WTC11 (cell line): ENCODE data around the gene ZDHHC17. TPM values are rescaled to one million over a fixed set of nuclear protein-coding genes. Genes with fewer than 3 reads are reported as not detected.

Experiments used
- ATAC-seq: fragments of 200-7000 bp; cut with Tn5 transposase; 2 replicates; pipeline ENCODE4 v1.10.0; 2021; ENCODE audit warnings: mild to moderate bottlenecking, moderate library complexity
- CTCF ChIA-PET: fragments of 300-600 bp; sonication (Branson Sonifier 250); formaldehyde crosslinking; loops from one replicate; lab custom pipeline; 2021; ENCODE audit warnings: antibody characterized with exemption; lab: Charles Lee
- POLR2A ChIA-PET: fragments of 350-600 bp; sonication (Branson Sonifier 250); formaldehyde crosslinking; loops from one replicate; lab custom pipeline; 2021; ENCODE audit warnings: antibody characterized with exemption; lab: Charles Lee
- DNase-seq: peaks from one replicate; pipeline ENCODE4 v3.0.0; 2021; ENCODE audit warnings: low spot score
- H3K27ac Mint-ChIP-seq: 2 replicates; pipeline ENCODE4 v1.8.0; 2021; ENCODE audit warnings: mixed read lengths
- H3K27me3 Mint-ChIP-seq: 2 replicates; pipeline ENCODE4 v1.8.0; 2021; ENCODE audit warnings: low read depth, mild to moderate bottlenecking, moderate library complexity, mixed read lengths
- H3K36me3 Mint-ChIP-seq: 2 replicates; pipeline ENCODE4 v1.8.0; 2021; ENCODE audit warnings: mixed read lengths
- H3K4me1 Mint-ChIP-seq: 2 replicates; pipeline ENCODE4 v1.8.0; 2022; ENCODE audit warnings: mixed read lengths
- H3K4me3 Mint-ChIP-seq: 2 replicates; pipeline ENCODE4 v1.8.0; 2021; ENCODE audit warnings: mild to moderate bottlenecking, moderate library complexity, mixed read lengths
- H3K9me3 Mint-ChIP-seq: 2 replicates; pipeline ENCODE4 v1.8.0; 2021; ENCODE audit warnings: mixed read lengths
- ARID4B ChIP-seq: sonication (generic); formaldehyde crosslinking; IDR thresholded peaks from 2 replicates; pipeline ENCODE4 v1.8.0; 2023; ENCODE audit warnings: missing genetic modification reagents, mild to moderate bottlenecking, borderline replicate concordance
- ATF1 ChIP-seq: sonication (generic); formaldehyde crosslinking; IDR thresholded peaks from 2 replicates; pipeline ENCODE4 v1.8.1; 2023; ENCODE audit warnings: mild to moderate bottlenecking, moderate library complexity, missing genetic modification reagents
- ATF3 ChIP-seq: sonication (generic); formaldehyde crosslinking; conservative IDR thresholded peaks from 2 replicates; pipeline ENCODE4 v1.8.1; 2022; ENCODE audit warnings: mild to moderate bottlenecking, missing genetic modification reagents
- CBFB ChIP-seq: sonication (generic); formaldehyde crosslinking; IDR thresholded peaks from 2 replicates; pipeline ENCODE4 v1.8.1; 2022; ENCODE audit warnings: mild to moderate bottlenecking, low read depth, missing genetic modification reagents
- CREB1 ChIP-seq: sonication (generic); formaldehyde crosslinking; IDR thresholded peaks from 2 replicates; pipeline ENCODE4 v1.8.0; 2023; ENCODE audit warnings: mild to moderate bottlenecking, missing genetic modification reagents
- GTF2I ChIP-seq: fragments of 250-450 bp; sonication (Bioruptor Pico); conservative IDR thresholded peaks from 2 replicates; pipeline ENCODE4 v1.4.0; 2021; ENCODE audit warnings: mild to moderate bottlenecking
- KAT7 ChIP-seq: sonication (generic); formaldehyde crosslinking; IDR thresholded peaks from 2 replicates; pipeline ENCODE4 v1.8.1; 2023; ENCODE audit warnings: missing genetic modification reagents, mild to moderate bottlenecking, borderline replicate concordance
- MXD4 ChIP-seq: fragments of 250-450 bp; sonication (Bioruptor Pico); IDR thresholded peaks from 2 replicates; pipeline ENCODE4 v1.8.0; 2021; ENCODE audit warnings: mild to moderate bottlenecking, moderate library complexity, borderline replicate concordance
- RORB ChIP-seq: fragments of 250-450 bp; sonication (Bioruptor Pico); IDR thresholded peaks from 2 replicates; pipeline ENCODE4 v1.9.0; 2021; ENCODE audit warnings: mild to moderate bottlenecking
- SP1 ChIP-seq: sonication (generic); formaldehyde crosslinking; conservative IDR thresholded peaks from 2 replicates; pipeline ENCODE4 v1.8.1; 2022; ENCODE audit warnings: missing genetic modification reagents
- TCF7 ChIP-seq: sonication (generic); formaldehyde crosslinking; IDR thresholded peaks from 2 replicates; pipeline ENCODE4 v1.8.0; 2022; ENCODE audit warnings: mild to moderate bottlenecking, low read depth, missing genetic modification reagents, moderate library complexity
- ZBTB21 ChIP-seq: sonication (generic); formaldehyde crosslinking; IDR thresholded peaks from 2 replicates; pipeline ENCODE4 v1.8.1; 2023; ENCODE audit warnings: mild to moderate bottlenecking, missing genetic modification reagents, borderline replicate concordance
- ZNF281 ChIP-seq: sonication (generic); formaldehyde crosslinking; IDR thresholded peaks from 2 replicates; pipeline ENCODE4 v1.8.0; 2023; ENCODE audit warnings: mild to moderate bottlenecking, missing genetic modification reagents
- ZNF317 ChIP-seq: sonication (generic); formaldehyde crosslinking; IDR thresholded peaks from 2 replicates; pipeline ENCODE4 v1.8.1; 2023; ENCODE audit warnings: low read depth, mild to moderate bottlenecking, moderate library complexity, missing genetic modification reagents, borderline replicate concordance
- ZNF671 ChIP-seq: fragments of 250-450 bp; sonication (Bioruptor Pico); IDR thresholded peaks from 2 replicates; pipeline ENCODE4 v1.8.0; 2021; ENCODE audit warnings: mild to moderate bottlenecking
- total RNA-seq: library from RNA; stranded (reverse); gene quantifications from 3 replicates; pipeline ENCODE4 v1.2.3, GENCODE V29; 2021
- TF ChIP-seq, protein P1 (sequence below): sonication (generic); formaldehyde crosslinking; conservative IDR thresholded peaks from 2 replicates; pipeline ENCODE4 v1.8.1; 2023; ENCODE audit warnings: mild to moderate bottlenecking, low read depth, missing genetic modification reagents, moderate library complexity
- TF ChIP-seq, protein P2 (sequence below): sonication (generic); formaldehyde crosslinking; IDR thresholded peaks from 2 replicates; pipeline ENCODE4 v1.8.1; 2022; ENCODE audit warnings: mild to moderate bottlenecking, moderate library complexity, missing genetic modification reagents
- TF ChIP-seq, protein P3 (sequence below): sonication (generic); formaldehyde crosslinking; IDR thresholded peaks from 2 replicates; pipeline ENCODE4 v1.8.1; 2022; ENCODE audit warnings: low read depth, missing genetic modification reagents, borderline replicate concordance
- TF ChIP-seq, protein P4 (sequence below): sonication (generic); formaldehyde crosslinking; IDR thresholded peaks from 2 replicates; pipeline ENCODE4 v1.8.1; 2023; ENCODE audit warnings: mild to moderate bottlenecking, missing genetic modification reagents, moderate library complexity
- TF ChIP-seq, protein P5 (sequence below): sonication (generic); formaldehyde crosslinking; IDR thresholded peaks from 2 replicates; pipeline ENCODE4 v1.8.0; 2022; ENCODE audit warnings: mild to moderate bottlenecking, missing genetic modification reagents
- TF ChIP-seq, protein P6 (sequence below): sonication (generic); formaldehyde crosslinking; IDR thresholded peaks from 2 replicates; pipeline ENCODE4 v1.8.0; 2022; ENCODE audit warnings: mild to moderate bottlenecking, missing genetic modification reagents

Gene ZDHHC17
- total RNA-seq, 1 experiment from 2014 or later: 30.7 TPM

- no peak for TF ChIP-seq TCF7
- TF ChIP-seq ATF3 (CRISPR knock-in tag): no peak
- TF ChIP-seq, protein P1, sequence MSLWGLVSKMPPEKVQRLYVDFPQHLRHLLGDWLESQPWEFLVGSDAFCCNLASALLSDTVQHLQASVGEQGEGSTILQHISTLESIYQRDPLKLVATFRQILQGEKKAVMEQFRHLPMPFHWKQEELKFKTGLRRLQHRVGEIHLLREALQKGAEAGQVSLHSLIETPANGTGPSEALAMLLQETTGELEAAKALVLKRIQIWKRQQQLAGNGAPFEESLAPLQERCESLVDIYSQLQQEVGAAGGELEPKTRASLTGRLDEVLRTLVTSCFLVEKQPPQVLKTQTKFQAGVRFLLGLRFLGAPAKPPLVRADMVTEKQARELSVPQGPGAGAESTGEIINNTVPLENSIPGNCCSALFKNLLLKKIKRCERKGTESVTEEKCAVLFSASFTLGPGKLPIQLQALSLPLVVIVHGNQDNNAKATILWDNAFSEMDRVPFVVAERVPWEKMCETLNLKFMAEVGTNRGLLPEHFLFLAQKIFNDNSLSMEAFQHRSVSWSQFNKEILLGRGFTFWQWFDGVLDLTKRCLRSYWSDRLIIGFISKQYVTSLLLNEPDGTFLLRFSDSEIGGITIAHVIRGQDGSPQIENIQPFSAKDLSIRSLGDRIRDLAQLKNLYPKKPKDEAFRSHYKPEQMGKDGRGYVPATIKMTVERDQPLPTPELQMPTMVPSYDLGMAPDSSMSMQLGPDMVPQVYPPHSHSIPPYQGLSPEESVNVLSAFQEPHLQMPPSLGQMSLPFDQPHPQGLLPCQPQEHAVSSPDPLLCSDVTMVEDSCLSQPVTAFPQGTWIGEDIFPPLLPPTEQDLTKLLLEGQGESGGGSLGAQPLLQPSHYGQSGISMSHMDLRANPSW (CRISPR knock-in tag): no peak
- TF ChIP-seq, protein P2, sequence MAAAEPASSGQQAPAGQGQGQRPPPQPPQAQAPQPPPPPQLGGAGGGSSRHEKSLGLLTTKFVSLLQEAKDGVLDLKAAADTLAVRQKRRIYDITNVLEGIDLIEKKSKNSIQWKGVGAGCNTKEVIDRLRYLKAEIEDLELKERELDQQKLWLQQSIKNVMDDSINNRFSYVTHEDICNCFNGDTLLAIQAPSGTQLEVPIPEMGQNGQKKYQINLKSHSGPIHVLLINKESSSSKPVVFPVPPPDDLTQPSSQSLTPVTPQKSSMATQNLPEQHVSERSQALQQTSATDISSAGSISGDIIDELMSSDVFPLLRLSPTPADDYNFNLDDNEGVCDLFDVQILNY: no peak
These were observed 134.5 kb downstream of the ZDHHC17 start (continued) for GRCh38 chr12:76898442-76898841.

- ATAC-seq (no peak), DNase-seq (no peak)
- H3K9me3 Mint-ChIP-seq: peaks cover 12% of the 10 kb centered on the region
- no peaks in the 10 kb centered on the region; the same call in none of the 2 replicates for H3K27me3 Mint-ChIP-seq
- peaks cover 4% of the 10 kb centered on the region for H3K36me3 Mint-ChIP-seq
- H3K4me3 Mint-ChIP-seq: no peak overlapping the region
- H3K27ac Mint-ChIP-seq: no peak overlapping the region
- ChIA-PET POLR2A (no interaction called here), CTCF (interaction anchor here (1.4 kb wide), 1 partner anchor 111 kb away, joined by 4 read pairs; no protein-coding TSS in a partner anchor)
- peaks cover 9% of the 10 kb centered on the region for H3K4me1 Mint-ChIP-seq
- TF ChIP-seq, protein P3, sequence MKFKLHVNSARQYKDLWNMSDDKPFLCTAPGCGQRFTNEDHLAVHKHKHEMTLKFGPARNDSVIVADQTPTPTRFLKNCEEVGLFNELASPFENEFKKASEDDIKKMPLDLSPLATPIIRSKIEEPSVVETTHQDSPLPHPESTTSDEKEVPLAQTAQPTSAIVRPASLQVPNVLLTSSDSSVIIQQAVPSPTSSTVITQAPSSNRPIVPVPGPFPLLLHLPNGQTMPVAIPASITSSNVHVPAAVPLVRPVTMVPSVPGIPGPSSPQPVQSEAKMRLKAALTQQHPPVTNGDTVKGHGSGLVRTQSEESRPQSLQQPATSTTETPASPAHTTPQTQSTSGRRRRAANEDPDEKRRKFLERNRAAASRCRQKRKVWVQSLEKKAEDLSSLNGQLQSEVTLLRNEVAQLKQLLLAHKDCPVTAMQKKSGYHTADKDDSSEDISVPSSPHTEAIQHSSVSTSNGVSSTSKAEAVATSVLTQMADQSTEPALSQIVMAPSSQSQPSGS (CRISPR knock-in tag): no peak
- TF ChIP-seq, protein P4, sequence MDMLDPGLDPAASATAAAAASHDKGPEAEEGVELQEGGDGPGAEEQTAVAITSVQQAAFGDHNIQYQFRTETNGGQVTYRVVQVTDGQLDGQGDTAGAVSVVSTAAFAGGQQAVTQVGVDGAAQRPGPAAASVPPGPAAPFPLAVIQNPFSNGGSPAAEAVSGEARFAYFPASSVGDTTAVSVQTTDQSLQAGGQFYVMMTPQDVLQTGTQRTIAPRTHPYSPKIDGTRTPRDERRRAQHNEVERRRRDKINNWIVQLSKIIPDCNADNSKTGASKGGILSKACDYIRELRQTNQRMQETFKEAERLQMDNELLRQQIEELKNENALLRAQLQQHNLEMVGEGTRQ: no peak
- TF ChIP-seq ZNF317 (CRISPR knock-in tag): no peak
- no peak for TF ChIP-seq SP1 (CRISPR knock-in tag)
- TF ChIP-seq ARID4B: no peak
- TF ChIP-seq, protein P5, sequence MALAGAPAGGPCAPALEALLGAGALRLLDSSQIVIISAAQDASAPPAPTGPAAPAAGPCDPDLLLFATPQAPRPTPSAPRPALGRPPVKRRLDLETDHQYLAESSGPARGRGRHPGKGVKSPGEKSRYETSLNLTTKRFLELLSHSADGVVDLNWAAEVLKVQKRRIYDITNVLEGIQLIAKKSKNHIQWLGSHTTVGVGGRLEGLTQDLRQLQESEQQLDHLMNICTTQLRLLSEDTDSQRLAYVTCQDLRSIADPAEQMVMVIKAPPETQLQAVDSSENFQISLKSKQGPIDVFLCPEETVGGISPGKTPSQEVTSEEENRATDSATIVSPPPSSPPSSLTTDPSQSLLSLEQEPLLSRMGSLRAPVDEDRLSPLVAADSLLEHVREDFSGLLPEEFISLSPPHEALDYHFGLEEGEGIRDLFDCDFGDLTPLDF (CRISPR knock-in tag): no peak
- TF ChIP-seq RORB (CRISPR knock-in tag): no peak
- TF ChIP-seq MXD4 (CRISPR knock-in tag): no peak
- TF ChIP-seq CREB1 (CRISPR knock-in tag): no peak
- TF ChIP-seq CBFB (CRISPR knock-in tag): no peak
- no peak for TF ChIP-seq GTF2I (CRISPR knock-in tag)
- TF ChIP-seq, protein P6, sequence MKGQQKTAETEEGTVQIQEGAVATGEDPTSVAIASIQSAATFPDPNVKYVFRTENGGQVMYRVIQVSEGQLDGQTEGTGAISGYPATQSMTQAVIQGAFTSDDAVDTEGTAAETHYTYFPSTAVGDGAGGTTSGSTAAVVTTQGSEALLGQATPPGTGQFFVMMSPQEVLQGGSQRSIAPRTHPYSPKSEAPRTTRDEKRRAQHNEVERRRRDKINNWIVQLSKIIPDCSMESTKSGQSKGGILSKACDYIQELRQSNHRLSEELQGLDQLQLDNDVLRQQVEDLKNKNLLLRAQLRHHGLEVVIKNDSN (CRISPR knock-in tag): no peak
- TF ChIP-seq ZBTB21 (CRISPR knock-in tag): no peak
- no peak for TF ChIP-seq ZNF281 (CRISPR knock-in tag)
- no peak for TF ChIP-seq ATF1 (CRISPR knock-in tag)
- no peak for TF ChIP-seq ZNF671 (CRISPR knock-in tag)
- TF ChIP-seq KAT7: no peak
These were observed 135.6 kb downstream of the ZDHHC17 start for GRCh38 chr12:76899522-76899921.
